Smooth muscle cell (in vitro differentiated cells): Measurements from ENCODE around the gene CAPRIN1. TPM values are rescaled to one million over a fixed set of nuclear protein-coding genes. Genes with fewer than 3 reads are reported as not detected.

Source experiments
- DNase-seq: peaks from one replicate; lab custom pipeline; 2025; ENCODE audit not compliant: unreplicated experiment; lab: John Stamatoyannopoulos, UW
- H2AFZ ChIP-seq: fragments of 200-600 bp; sonication (generic); 2 replicates; pipeline ENCODE4 v1.6.0; 2016; ENCODE audit warnings: antibody characterized with exemption, low read depth, mild to moderate bottlenecking
- H3F3A ChIP-seq: fragments of 200-600 bp; sonication (generic); 2 replicates; pipeline ENCODE4 v1.6.0; 2017; ENCODE audit warnings: antibody characterized with exemption, low read depth
- H3K27ac ChIP-seq: fragments of 200-600 bp; sonication (generic); 2 replicates; pipeline ENCODE4 v1.5.1; 2016; ENCODE audit warnings: low read depth, mild to moderate bottlenecking
- H3K27me3 ChIP-seq: fragments of 200-600 bp; sonication (generic); 2 replicates; pipeline ENCODE4 v1.6.1; 2016; ENCODE audit warnings: low read depth, mild to moderate bottlenecking
- H3K36me3 ChIP-seq: fragments of 200-600 bp; sonication (generic); 2 replicates; pipeline ENCODE4 v1.5.1; 2016; ENCODE audit warnings: low read depth
- H3K4me1 ChIP-seq: fragments of 200-600 bp; sonication (generic); 2 replicates; pipeline ENCODE4 v1.5.1; 2016; ENCODE audit warnings: low read depth
- H3K4me2 ChIP-seq: fragments of 200-600 bp; sonication (generic); 2 replicates; pipeline ENCODE4 v1.6.0; 2016; ENCODE audit warnings: mild to moderate bottlenecking
- H3K4me3 ChIP-seq: fragments of 200-600 bp; sonication (generic); 2 replicates; pipeline ENCODE4 v1.5.1; 2016; ENCODE audit warnings: mild to moderate bottlenecking
- H3K79me2 ChIP-seq: fragments of 200-600 bp; sonication (generic); 2 replicates; pipeline ENCODE4 v1.6.0; 2016; ENCODE audit warnings: low read depth, mild to moderate bottlenecking
- H3K9ac ChIP-seq: fragments of 200-600 bp; sonication (generic); 2 replicates; pipeline ENCODE4 v1.6.0; 2016; ENCODE audit warnings: low read depth
- H3K9me3 ChIP-seq: fragments of 200-600 bp; sonication (generic); replicated peaks from 2 replicates; pipeline ENCODE4 v1.5.1; 2016; ENCODE audit warnings: low read depth
- H4K20me1 ChIP-seq: fragments of 200-600 bp; sonication (generic); 2 replicates; pipeline ENCODE4 v1.6.0; 2016; ENCODE audit warnings: low read depth
- CTCF ChIP-seq: fragments of 200-600 bp; sonication (generic); IDR thresholded peaks from 2 replicates; pipeline ENCODE4 v1.5.1; 2017; ENCODE audit warnings: borderline replicate concordance, mild to moderate bottlenecking, antibody characterized with exemption; ENCODE audit not compliant: insufficient read depth, poor library complexity, severe bottlenecking
- WGBS: methylation state at CpG from one replicate; pipeline ENCODE4 v1.1.7; 2016; ENCODE audit warnings: low lambda C conversion rate; 5-methylcytosine and 5-hydroxymethylcytosine counted together
- polyA plus RNA-seq: library from polyadenylated mRNA; unstranded; fragments of >200 nt; fragmentation: Nextera tagmentation; extraction: Ambion mirVana; gene quantifications from 2 replicates; pipeline ENCODE4 v1.2.1, GENCODE V29; 2016
- total RNA-seq: library from RNA; depleted of rRNA; stranded (reverse); fragments of >200 nt; gene quantifications from 2 replicates; pipeline ENCODE4 v1.2.3, GENCODE V29; 2014

CAPRIN1 gene
- total and polyA plus RNA-seq, 2 experiments from 2014 or later, result 93.9 to 215 TPM

GRCh38 chr11:34012734-34013133 is 38.8 kb upstream of the CAPRIN1 start:
- Histone ChIP-seq H3F3A (no peaks in the 10 kb centered on the region), H3K27ac (no peak overlapping the region), H3K4me2 (no peak overlapping the region), H3K27me3 (no peaks in the 10 kb centered on the region), H3K9me3 (no peaks in the 10 kb centered on the region), H3K36me3 (no peaks in the 10 kb centered on the region), H3K9ac (no peak overlapping the region), H3K79me2 (no peaks in the 10 kb centered on the region), H4K20me1 (no peaks in the 10 kb centered on the region), H2AFZ (no peak overlapping the region), H3K4me3 (no peak overlapping the region), H3K4me1 (no peaks in the 10 kb centered on the region)
- 96% methylated on average over 1 of the region's 1 CpG for WGBS
- no peak for TF ChIP-seq CTCF
- DNase-seq, result no peak

GRCh38 chr11:34013898-34014571 is 37.5 kb upstream of the CAPRIN1 start:
- TF ChIP-seq CTCF, result no peak
- H3K4me3 ChIP-seq, result no peak overlapping the region
- H3K79me2 ChIP-seq, result no peaks in the 10 kb centered on the region
- no peaks in the 10 kb centered on the region for H3K4me1 ChIP-seq
- 92% methylated on average over 4 of the region's 4 CpGs for WGBS
- H4K20me1 ChIP-seq, result no peaks in the 10 kb centered on the region
- H3K9me3 ChIP-seq, result no peaks in the 10 kb centered on the region
- no peak overlapping the region for H2AFZ ChIP-seq
- H3K4me2 ChIP-seq, result no peak overlapping the region
- no peaks in the 10 kb centered on the region for H3K36me3 ChIP-seq
- H3F3A ChIP-seq, result no peaks in the 10 kb centered on the region
- DNase-seq, result no peak
- H3K27ac ChIP-seq, result no peak overlapping the region
- H3K27me3 ChIP-seq, result no peaks in the 10 kb centered on the region
- no peak overlapping the region for H3K9ac ChIP-seq

- no peak for TF ChIP-seq CTCF
- Histone ChIP-seq H4K20me1 (no peaks in the 10 kb centered on the region), H3K4me3 (no peak overlapping the region), H3K27me3 (no peaks in the 10 kb centered on the region), H3K9me3 (no peaks in the 10 kb centered on the region), H3K4me2 (no peak overlapping the region), H3K9ac (no peak overlapping the region), H3K36me3 (no peaks in the 10 kb centered on the region), H3F3A (no peaks in the 10 kb centered on the region), H3K79me2 (no peaks in the 10 kb centered on the region), H3K27ac (no peak overlapping the region), H3K4me1 (no peaks in the 10 kb centered on the region), H2AFZ (no peak overlapping the region)
- no peak for DNase-seq
- 85% methylated on average over 3 of the region's 3 CpGs for WGBS
Observed at GRCh38 chr11:34021977-34022735, 29.4 kb upstream of the CAPRIN1 start.

GRCh38 chr11:34026432-34026831 is 25.1 kb upstream of the CAPRIN1 start:
- Histone ChIP-seq H4K20me1 (no peaks in the 10 kb centered on the region), H3K27me3 (no peaks in the 10 kb centered on the region), H3F3A (no peaks in the 10 kb centered on the region), H3K9me3 (no peaks in the 10 kb centered on the region), H2AFZ (no peak overlapping the region), H3K36me3 (no peaks in the 10 kb centered on the region), H3K4me1 (no peaks in the 10 kb centered on the region), H3K4me3 (no peak overlapping the region), H3K4me2 (no peak overlapping the region), H3K79me2 (no peaks in the 10 kb centered on the region), H3K9ac (no peak overlapping the region), H3K27ac (no peak overlapping the region)
- no peak for DNase-seq
- WGBS, result 90% methylated on average over 14 of the region's 14 CpGs
- TF ChIP-seq CTCF, result no peak
